ENCODE data around the gene SPATA18.

The SPATA18 gene

GRCh38 chr4:52037689-52038102, 13.4 kb upstream of the SPATA18 start:
- TF ChIP-seq, protein P1, sequence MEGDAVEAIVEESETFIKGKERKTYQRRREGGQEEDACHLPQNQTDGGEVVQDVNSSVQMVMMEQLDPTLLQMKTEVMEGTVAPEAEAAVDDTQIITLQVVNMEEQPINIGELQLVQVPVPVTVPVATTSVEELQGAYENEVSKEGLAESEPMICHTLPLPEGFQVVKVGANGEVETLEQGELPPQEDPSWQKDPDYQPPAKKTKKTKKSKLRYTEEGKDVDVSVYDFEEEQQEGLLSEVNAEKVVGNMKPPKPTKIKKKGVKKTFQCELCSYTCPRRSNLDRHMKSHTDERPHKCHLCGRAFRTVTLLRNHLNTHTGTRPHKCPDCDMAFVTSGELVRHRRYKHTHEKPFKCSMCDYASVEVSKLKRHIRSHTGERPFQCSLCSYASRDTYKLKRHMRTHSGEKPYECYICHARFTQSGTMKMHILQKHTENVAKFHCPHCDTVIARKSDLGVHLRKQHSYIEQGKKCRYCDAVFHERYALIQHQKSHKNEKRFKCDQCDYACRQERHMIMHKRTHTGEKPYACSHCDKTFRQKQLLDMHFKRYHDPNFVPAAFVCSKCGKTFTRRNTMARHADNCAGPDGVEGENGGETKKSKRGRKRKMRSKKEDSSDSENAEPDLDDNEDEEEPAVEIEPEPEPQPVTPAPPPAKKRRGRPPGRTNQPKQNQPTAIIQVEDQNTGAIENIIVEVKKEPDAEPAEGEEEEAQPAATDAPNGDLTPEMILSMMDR (IDR thresholded peaks at IDR 0.05; ENCODE audit: low read depth, low read length) = no peak
- Histone ChIP-seq H3K36me3 (peaks cover 3% of the 10 kb centered on the region; the same call in 1 of the 2 replicates), H3K27me3 (ENCODE audit: insufficient read depth, low read depth, severe bottlenecking) (no peaks in the 10 kb centered on the region), H3K9me3 (ENCODE audit: severe bottlenecking) (no peaks in the 10 kb centered on the region), H3K4me3 (ENCODE audit: low read depth, low read length) (peak overlapping the region; percentile 87), H3K27ac (peak overlapping the region; percentile 45; the same call in 1 of the 2 replicates)
- DNase-seq = peak; percentile 32

- H3K27me3 ChIP-seq (ENCODE audit: insufficient read depth, low read depth, severe bottlenecking) = no peaks in the 10 kb centered on the region
- TF ChIP-seq, protein P1 (IDR thresholded peaks at IDR 0.05; ENCODE audit: low read depth, low read length) = no peak
- H3K36me3 ChIP-seq = peaks cover 3% of the 10 kb centered on the region; the same call in 1 of the 2 replicates
- H3K27ac ChIP-seq = peak within 1 kb of the TSS; percentile 45
- H3K4me3 ChIP-seq (ENCODE audit: low read depth, low read length) = peak within 1 kb of the TSS; percentile 87
- H3K9me3 ChIP-seq (ENCODE audit: severe bottlenecking) = no peaks in the 10 kb centered on the region
- peak; percentile 73 for DNase-seq
Measured at GRCh38 chr4:52038103-52038912, 12.8 kb upstream of the SPATA18 start, which contains the start of gene SGCB. Gene SGCB (minus strand): TSS chr4:52038299. CDS start chr4:52038259, 40 bp downstream.

DNA sequence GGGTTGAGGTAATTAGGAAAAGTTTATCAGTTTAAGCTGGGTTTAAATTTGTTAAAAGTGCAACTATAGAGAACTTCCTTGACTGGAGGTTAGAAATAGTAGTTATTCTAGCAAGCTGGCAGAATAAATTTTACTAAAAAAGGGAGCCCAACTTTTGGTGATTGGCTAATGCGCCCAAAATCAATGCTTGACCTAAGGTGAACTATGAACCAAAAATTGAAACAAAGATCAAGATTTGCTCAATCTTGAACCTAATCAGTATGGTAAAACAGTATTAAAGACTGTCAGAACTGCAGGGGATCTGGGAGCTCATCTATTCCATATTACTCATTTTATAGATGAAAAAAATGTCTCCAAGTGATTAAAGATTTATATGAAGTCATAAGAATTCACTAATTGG, 6.1 kb upstream of the SPATA18 start:
- Histone ChIP-seq H3K27ac (no peak overlapping the region), H3K27me3 (ENCODE audit: insufficient read depth, low read depth, severe bottlenecking) (no peaks in the 10 kb centered on the region), H3K4me3 (ENCODE audit: low read depth, low read length) (no peak overlapping the region), H3K36me3 (no peaks in the 10 kb centered on the region), H3K9me3 (ENCODE audit: severe bottlenecking) (no peaks in the 10 kb centered on the region)
- TF ChIP-seq, protein P1 (IDR thresholded peaks at IDR 0.05; ENCODE audit: low read depth, low read length) = no peak
- DNase-seq = no peak

- no peak for DNase-seq
- Histone ChIP-seq H3K9me3 (ENCODE audit: severe bottlenecking) (no peaks in the 10 kb centered on the region), H3K27ac (no peak overlapping the region), H3K36me3 (peaks cover 4% of the 10 kb centered on the region), H3K4me3 (ENCODE audit: low read depth, low read length) (no peak overlapping the region), H3K27me3 (ENCODE audit: insufficient read depth, low read depth, severe bottlenecking) (no peaks in the 10 kb centered on the region)
- TF ChIP-seq, protein P1 (IDR thresholded peaks at IDR 0.05; ENCODE audit: low read depth, low read length) = no peak
Measured at GRCh38 chr4:52049266-52049665, 1.8 kb upstream of the SPATA18 start.

DNA sequence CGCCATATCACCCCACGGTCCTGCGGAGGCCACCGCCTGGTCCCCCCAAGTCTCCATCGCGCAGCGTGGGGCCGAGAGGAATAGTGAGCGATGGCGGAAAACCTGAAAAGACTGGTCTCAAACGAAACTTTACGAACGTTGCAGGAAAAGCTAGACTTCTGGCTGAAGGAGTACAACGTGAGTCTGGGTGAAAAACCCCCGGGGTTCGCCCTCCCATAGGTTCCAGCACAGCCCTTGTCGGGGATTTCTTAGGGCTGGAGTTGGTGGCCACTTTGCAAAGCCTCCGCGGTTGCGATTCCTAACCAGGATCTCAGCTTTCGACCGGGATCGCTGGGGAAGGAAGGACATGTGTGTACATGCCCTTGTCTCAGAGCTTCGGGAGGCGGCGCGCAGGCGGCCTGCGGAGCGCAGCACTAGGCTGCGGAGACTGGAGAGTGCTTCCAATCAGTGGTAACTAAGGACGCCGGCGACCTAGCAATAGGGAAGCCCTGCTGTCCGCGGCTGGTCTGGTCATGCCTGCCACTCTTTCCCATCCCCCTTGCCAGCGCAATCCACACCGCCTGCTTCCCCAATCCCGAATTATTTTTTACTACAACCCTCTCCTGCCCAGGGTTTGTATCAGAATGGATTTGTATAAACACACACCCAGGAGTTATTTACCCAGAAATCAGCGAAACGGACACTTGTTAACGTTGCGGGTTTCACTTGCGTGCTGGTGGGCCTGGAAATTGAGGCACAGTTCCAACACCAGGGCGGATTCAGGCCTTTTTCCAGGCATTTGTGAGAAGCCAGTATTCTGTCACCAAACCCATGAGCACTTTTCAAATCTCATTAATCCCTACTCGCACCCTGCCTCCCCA, 741 bp downstream of the SPATA18 start:
- TF ChIP-seq, protein P1 (IDR thresholded peaks at IDR 0.05; ENCODE audit: low read depth, low read length) = no peak
- DNase-seq = peak; percentile 92
- H3K27me3 ChIP-seq (ENCODE audit: insufficient read depth, low read depth, severe bottlenecking) = no peaks in the 10 kb centered on the region
- peak overlapping the region; percentile 96 for H3K27ac ChIP-seq
- peak overlapping the region; percentile 93 for H3K4me3 ChIP-seq (ENCODE audit: low read depth, low read length)
- H3K36me3 ChIP-seq = peaks cover 4% of the 10 kb centered on the region
- H3K9me3 ChIP-seq (ENCODE audit: severe bottlenecking) = no peaks in the 10 kb centered on the region

Data from WERI-Rb-1 (cell line).